Peyer's patch (tissue), 4 donors: Measurements from ENCODE around the gene MAN1C1. TPM values are rescaled to one million over a fixed set of nuclear protein-coding genes. Genes with fewer than 3 reads are reported as not detected.

Experiments
- DNase-seq, 3 donors: peaks; one replicate each; pipeline ENCODE4 v3.0.0-alpha.2; 2017 to 2019
- H3K27ac ChIP-seq, 4 donors: fragments of 200-600 bp; sonication (generic); one replicate each; pipeline ENCODE4 v1.5.1; 2016 to 2019
- H3K27me3 ChIP-seq, 2 donors: fragments of 200-600 bp; sonication (generic); one replicate each; pipeline ENCODE4 v1.5.1; 2019
- H3K36me3 ChIP-seq, 3 donors: fragments of 200-600 bp; sonication (generic); one replicate each; pipeline ENCODE4 v1.5.1; 2016 to 2019
- H3K4me1 ChIP-seq, 4 donors: fragments of 200-600 bp; sonication (generic); one replicate each; pipeline ENCODE4 v1.5.1; 2016 to 2019
- H3K4me3 ChIP-seq, 4 donors: fragments of 200-600 bp; sonication (generic); 1 replicate in 3 of 4; 2 replicates in 1 of 4; pipeline ENCODE4 v1.5.1; 2016 to 2019; ENCODE audit warnings: mild to moderate bottlenecking in 1 of 4
- H3K9me3 ChIP-seq, 4 donors: fragments of 200-600 bp; sonication (generic); one replicate each; pipeline ENCODE4 v1.5.1; 2016 to 2019; ENCODE audit warnings: mild to moderate bottlenecking in 1 of 4
- CTCF ChIP-seq, 6 experiments: fragments of 450-650 bp in 4 of 6; fragments of 200-600 bp in 2 of 6; sonication (generic) in 1 of 6; IDR thresholded peaks; one replicate each; pipeline ENCODE4 v1.5.1; 2017 to 2019; ENCODE audit warnings: antibody characterized with exemption in 6 of 6, mild to moderate bottlenecking in 3 of 6, moderate library complexity in 1 of 6
- POLR2A ChIP-seq, 2 donors: fragments of 450-650 bp; IDR thresholded peaks; one replicate each; pipeline ENCODE4 v1.5.1; 2017; ENCODE audit warnings: antibody characterized with exemption in 2 of 2, mild to moderate bottlenecking in 2 of 2, moderate library complexity in 2 of 2
- total RNA-seq, 4 donors: library from RNA; depleted of rRNA; stranded (reverse); fragments of >200 nt; gene quantifications; one replicate each; pipeline ENCODE4 v1.1.0, GENCODE V29; 2016

The MAN1C1 gene
- total RNA-seq, 4 donors from 2014 or later, result 2.3 to 10.7 (median 6.7) TPM

GRCh38 chr1:25797939-25798338 lies 181.3 kb downstream of the MAN1C1 start:
- TF ChIP-seq CTCF (IDR thresholded peaks at IDR 0.05) (peak in 4 of 6 experiments; percentile 27 to 48 (median 42)), POLR2A (IDR thresholded peaks at IDR 0.05) (no peak)
- no peaks in the 10 kb centered on the region for H3K36me3 ChIP-seq
- peaks cover 0 to 19% (median 11%) of the 10 kb centered on the region in 4 donors for H3K4me1 ChIP-seq
- H3K27ac ChIP-seq, result no peak overlapping the region
- no peaks in the 10 kb centered on the region for H3K27me3 ChIP-seq
- peak in 1 of 3 donors; percentile 57 for DNase-seq
- H3K9me3 ChIP-seq, result no peaks in the 10 kb centered on the region
- H3K4me3 ChIP-seq, result no peak overlapping the region

- Histone ChIP-seq H3K36me3 (no peaks in the 10 kb centered on the region), H3K9me3 (no peaks in the 10 kb centered on the region), H3K27me3 (no peaks in the 10 kb centered on the region), H3K4me3 (no peak overlapping the region), H3K27ac (peak overlapping the region in 2 of 4 donors; percentile 74 to 75), H3K4me1 (peaks cover 0 to 22% (median 12%) of the 10 kb centered on the region in 4 donors)
- DNase-seq, result no peak
- TF ChIP-seq CTCF (IDR thresholded peaks at IDR 0.05), result no peak
- no peak for TF ChIP-seq POLR2A (IDR thresholded peaks at IDR 0.05)
These were observed 182.2 kb downstream of the MAN1C1 start for GRCh38 chr1:25798666-25799351.

- H3K9me3 ChIP-seq, result no peaks in the 10 kb centered on the region
- peak overlapping the region; percentile 54 to 75 (median 74) for H3K27ac ChIP-seq
- no peaks in the 10 kb centered on the region for H3K36me3 ChIP-seq
- peak overlapping the region; percentile 42 to 74 (median 60) for H3K4me3 ChIP-seq
- no peak for DNase-seq
- H3K27me3 ChIP-seq, result no peaks in the 10 kb centered on the region
- TF ChIP-seq POLR2A (IDR thresholded peaks at IDR 0.05) (no peak), CTCF (IDR thresholded peaks at IDR 0.05) (no peak)
- H3K4me1 ChIP-seq, result peaks cover 0 to 22% (median 12%) of the 10 kb centered on the region in 4 donors
These were observed 182.9 kb downstream of the MAN1C1 start for GRCh38 chr1:25799352-25799934.

GRCh38 chr1:25799935-25800702 lies 183.5 kb downstream of the MAN1C1 start, which contains the start of gene SELENON:
Gene SELENON (plus strand): TSS chr1:25800193. CDS start chr1:25800231, 38 bp downstream.
- peak within 1 kb of the TSS; percentile 55 to 74 (median 60) for H3K4me3 ChIP-seq
- peaks cover 0 to 22% (median 12%) of the 10 kb centered on the region in 4 donors for H3K4me1 ChIP-seq

More at GRCh38 chr1:25799935-25800702, 183.5 kb downstream of the MAN1C1 start, which contains the start of gene SELENON:
- peak within 1 kb of the TSS; percentile 54 to 75 (median 74) for H3K27ac ChIP-seq
- peaks cover 0 to 3% (median 0%) of the 10 kb centered on the region in 3 donors for H3K36me3 ChIP-seq
- no peaks in the 10 kb centered on the region for H3K9me3 ChIP-seq
- DNase-seq, result peak; percentile 36 to 77 (median 75)
- H3K27me3 ChIP-seq, result no peaks in the 10 kb centered on the region
- TF ChIP-seq POLR2A (IDR thresholded peaks at IDR 0.05) (no peak), CTCF (IDR thresholded peaks at IDR 0.05) (no peak)
